Ishikawa (cell line): ENCODE results near the gene CZIB.

ENCODE experiments used
- CEBPB ChIP-seq: IDR thresholded peaks from 2 replicates; pipeline ENCODE4 v1.6.1; 2012
- CREB1 ChIP-seq: IDR thresholded peaks from 2 replicates; pipeline ENCODE4 v1.6.1; 2012; ENCODE audit warnings: low read depth
- EGR1 ChIP-seq: IDR thresholded peaks from 2 replicates; pipeline ENCODE4 v1.6.1; 2012
- EP300 ChIP-seq: IDR thresholded peaks from 2 replicates; pipeline ENCODE4 v1.6.1; 2012; ENCODE audit warnings: borderline replicate concordance
- FOXM1 ChIP-seq: IDR thresholded peaks from 2 replicates; pipeline ENCODE4 v1.6.1; 2012; ENCODE audit warnings: low read depth, borderline replicate concordance
- NFIC ChIP-seq: IDR thresholded peaks from 2 replicates; pipeline ENCODE4 v1.6.1; 2012
- RAD21 ChIP-seq: IDR thresholded peaks from 2 replicates; pipeline ENCODE4 v1.6.1; 2012; ENCODE audit warnings: low read depth
- TAF1 ChIP-seq: IDR thresholded peaks from 2 replicates; pipeline ENCODE4 v1.6.1; 2012; ENCODE audit warnings: low read depth, mild to moderate bottlenecking
- TCF12 ChIP-seq: IDR thresholded peaks from 2 replicates; pipeline ENCODE4 v1.6.1; 2012; ENCODE audit warnings: low read depth
- TEAD4 ChIP-seq: IDR thresholded peaks from 2 replicates; pipeline ENCODE4 v1.6.1; 2012
- YY1 ChIP-seq: IDR thresholded peaks from 2 replicates; pipeline ENCODE4 v1.6.1; 2012; ENCODE audit warnings: low read depth
- ZBTB7A ChIP-seq: IDR thresholded peaks from 2 replicates; pipeline ENCODE4 v1.6.1; 2012; ENCODE audit warnings: low read depth
- TF ChIP-seq, protein P1 (sequence below): IDR thresholded peaks from 2 replicates; pipeline ENCODE4 v1.6.1; 2012
- TF ChIP-seq, protein P2 (sequence below): IDR thresholded peaks from 2 replicates; pipeline ENCODE4 v1.6.1; 2012
- TF ChIP-seq, protein P3 (sequence below): IDR thresholded peaks from 2 replicates; pipeline ENCODE4 v1.6.1; 2012; ENCODE audit warnings: low read depth, mild to moderate bottlenecking

Gene CZIB

DNA sequence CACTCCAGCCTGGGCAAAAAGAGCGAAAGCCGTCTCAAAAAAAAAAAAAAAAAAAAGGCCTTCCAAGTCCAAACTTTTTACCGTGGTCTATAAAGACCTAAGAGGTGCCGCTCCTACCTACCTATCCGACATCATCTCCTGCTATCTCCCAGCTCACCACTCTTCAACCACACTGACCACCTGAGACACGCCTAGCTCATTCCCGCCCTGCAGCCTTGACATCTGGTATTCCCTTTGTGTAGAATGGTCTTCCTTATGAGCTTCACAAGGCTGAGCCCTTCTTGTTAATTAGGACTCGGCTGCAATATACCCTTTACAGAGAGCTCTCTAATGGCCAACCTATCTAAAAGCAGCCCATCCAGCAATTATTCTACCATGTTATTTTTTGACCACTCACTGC lies 17.2 kb upstream of the CZIB start:
- no peak for TF ChIP-seq CREB1
- TF ChIP-seq TCF12 = no peak
- TF ChIP-seq EGR1 = no peak
- no peak for TF ChIP-seq TEAD4
- TF ChIP-seq, protein P1, sequence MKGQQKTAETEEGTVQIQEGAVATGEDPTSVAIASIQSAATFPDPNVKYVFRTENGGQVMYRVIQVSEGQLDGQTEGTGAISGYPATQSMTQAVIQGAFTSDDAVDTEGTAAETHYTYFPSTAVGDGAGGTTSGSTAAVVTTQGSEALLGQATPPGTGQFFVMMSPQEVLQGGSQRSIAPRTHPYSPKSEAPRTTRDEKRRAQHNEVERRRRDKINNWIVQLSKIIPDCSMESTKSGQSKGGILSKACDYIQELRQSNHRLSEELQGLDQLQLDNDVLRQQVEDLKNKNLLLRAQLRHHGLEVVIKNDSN = no peak
- TF ChIP-seq RAD21 = no peak
- TF ChIP-seq FOXM1 = no peak
- no peak for TF ChIP-seq EP300

DNA sequence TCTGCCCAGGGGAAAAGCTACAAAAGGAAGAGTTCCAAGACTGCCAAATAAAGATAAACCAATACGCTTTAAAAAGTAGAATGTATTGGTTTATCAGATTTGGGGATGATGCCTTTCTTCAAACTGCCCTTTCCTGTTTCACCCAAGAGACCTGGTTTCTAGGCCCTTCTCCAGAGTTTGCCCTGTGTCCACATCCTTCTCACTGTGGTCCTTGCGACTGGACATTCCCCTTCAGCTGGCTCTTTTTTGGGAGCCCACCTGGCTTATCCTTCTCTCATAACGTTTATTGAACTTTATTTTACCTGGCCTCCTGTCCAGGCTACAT lies 490 bp upstream of the CZIB start:
- TF ChIP-seq TAF1 (no peak), RAD21 (no peak), TEAD4 (no peak), CREB1 (no peak), ZBTB7A (no peak), TCF12 (no peak), EP300 (no peak), YY1 (no peak), NFIC (no peak), CEBPB (no peak)
- TF ChIP-seq, protein P2, sequence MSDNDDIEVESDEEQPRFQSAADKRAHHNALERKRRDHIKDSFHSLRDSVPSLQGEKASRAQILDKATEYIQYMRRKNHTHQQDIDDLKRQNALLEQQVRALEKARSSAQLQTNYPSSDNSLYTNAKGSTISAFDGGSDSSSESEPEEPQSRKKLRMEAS = no peak
- TF ChIP-seq, protein P1 = no peak

DNA sequence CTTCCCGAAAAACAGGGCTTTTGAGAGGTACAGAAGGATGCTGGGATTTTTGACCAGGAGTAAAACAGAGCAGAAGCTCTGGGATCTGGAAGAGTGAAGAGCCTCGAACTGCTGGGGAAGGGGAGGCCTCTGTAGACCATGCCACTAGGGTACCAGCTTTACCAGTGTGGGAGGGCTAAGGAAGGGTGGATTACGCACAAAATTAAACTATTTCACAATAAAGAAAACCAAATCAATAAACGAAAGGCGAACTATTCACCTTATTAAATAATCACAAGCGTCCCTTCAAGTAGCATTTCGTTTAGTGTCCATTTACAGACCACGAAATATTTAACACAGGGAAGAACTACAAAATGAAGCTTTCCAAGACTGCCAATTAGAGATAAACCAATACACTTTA lies 723 bp downstream of the CZIB start:
- TF ChIP-seq CEBPB (no peak), RAD21 (no peak), TCF12 (no peak), NFIC (no peak), CREB1 (no peak)

DNA sequence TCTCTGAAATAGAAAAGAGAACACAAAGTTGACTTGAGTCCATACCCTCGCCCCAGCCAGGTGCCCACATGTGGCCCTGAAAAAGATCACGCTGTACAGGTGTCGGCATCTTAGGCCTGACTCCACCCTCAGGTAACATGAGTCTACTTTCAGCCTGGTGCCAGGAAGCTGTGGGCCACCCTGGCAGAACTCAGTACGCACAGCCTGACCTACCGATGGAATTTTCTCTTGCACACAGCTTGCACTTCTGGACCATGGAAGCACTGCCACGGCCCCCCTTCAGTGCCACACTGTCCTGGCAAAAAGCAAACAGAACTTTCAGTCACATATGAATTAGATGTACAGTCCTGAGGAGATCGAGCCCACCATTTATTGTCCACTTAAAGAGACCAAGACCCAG lies 2.2 kb downstream of the CZIB start:
- TF ChIP-seq, protein P1 = no peak
- TF ChIP-seq TAF1 = no peak
- no peak for TF ChIP-seq TEAD4

DNA sequence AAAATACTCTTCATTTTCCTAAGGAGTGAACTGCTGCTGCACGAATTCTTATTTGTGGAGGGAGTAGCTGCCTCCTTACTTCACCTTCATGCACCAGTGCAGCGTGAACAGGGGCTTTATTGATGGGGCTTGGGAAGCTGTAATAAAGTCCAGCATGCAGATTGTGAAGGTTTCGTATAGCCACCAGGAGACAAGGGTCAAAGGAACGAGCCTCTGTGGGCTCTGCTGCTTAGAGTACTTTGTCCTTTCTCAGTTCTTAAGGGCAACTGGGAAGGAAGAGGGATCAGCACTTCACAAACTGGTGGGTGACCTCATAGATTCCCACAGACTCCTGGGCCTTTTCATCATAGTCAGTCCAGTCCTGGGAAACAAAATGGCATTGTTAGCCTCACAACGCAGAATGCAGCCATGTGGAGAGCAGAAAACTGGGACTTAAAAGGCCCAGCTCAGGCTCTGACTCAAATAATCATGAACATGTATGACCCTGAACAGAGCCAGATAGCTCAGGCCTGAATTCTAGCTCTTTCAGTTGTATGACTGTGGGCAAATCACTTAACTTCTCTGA lies 6.0 kb downstream of the CZIB start:
- TF ChIP-seq, protein P3, sequence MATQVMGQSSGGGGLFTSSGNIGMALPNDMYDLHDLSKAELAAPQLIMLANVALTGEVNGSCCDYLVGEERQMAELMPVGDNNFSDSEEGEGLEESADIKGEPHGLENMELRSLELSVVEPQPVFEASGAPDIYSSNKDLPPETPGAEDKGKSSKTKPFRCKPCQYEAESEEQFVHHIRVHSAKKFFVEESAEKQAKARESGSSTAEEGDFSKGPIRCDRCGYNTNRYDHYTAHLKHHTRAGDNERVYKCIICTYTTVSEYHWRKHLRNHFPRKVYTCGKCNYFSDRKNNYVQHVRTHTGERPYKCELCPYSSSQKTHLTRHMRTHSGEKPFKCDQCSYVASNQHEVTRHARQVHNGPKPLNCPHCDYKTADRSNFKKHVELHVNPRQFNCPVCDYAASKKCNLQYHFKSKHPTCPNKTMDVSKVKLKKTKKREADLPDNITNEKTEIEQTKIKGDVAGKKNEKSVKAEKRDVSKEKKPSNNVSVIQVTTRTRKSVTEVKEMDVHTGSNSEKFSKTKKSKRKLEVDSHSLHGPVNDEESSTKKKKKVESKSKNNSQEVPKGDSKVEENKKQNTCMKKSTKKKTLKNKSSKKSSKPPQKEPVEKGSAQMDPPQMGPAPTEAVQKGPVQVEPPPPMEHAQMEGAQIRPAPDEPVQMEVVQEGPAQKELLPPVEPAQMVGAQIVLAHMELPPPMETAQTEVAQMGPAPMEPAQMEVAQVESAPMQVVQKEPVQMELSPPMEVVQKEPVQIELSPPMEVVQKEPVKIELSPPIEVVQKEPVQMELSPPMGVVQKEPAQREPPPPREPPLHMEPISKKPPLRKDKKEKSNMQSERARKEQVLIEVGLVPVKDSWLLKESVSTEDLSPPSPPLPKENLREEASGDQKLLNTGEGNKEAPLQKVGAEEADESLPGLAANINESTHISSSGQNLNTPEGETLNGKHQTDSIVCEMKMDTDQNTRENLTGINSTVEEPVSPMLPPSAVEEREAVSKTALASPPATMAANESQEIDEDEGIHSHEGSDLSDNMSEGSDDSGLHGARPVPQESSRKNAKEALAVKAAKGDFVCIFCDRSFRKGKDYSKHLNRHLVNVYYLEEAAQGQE = no peak
- TF ChIP-seq TEAD4 (no peak), TAF1 (no peak), NFIC (no peak), EGR1 (no peak), TCF12 (no peak), EP300 (no peak), FOXM1 (no peak), ZBTB7A (no peak), YY1 (no peak), CEBPB (no peak)
- TF ChIP-seq, protein P1 = no peak

DNA sequence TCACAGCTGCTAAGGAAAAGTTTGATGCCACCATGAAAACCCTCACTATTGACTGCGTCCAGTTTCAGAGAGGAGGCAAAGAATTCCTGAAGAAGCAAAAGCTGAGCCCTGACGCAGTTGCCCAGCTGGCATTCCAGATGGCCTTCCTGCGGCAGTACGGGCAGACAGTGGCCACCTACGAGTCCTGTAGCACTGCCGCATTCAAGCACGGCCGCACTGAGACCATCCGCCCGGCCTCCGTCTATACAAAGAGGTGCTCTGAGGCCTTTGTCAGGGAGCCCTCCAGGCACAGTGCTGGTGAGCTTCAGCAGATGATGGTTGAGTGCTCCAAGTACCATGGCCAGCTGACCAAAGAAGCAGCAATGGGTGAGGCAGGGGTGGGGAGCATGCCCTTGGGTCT lies 9.5 kb downstream of the CZIB start:
- TF ChIP-seq TAF1 (no peak), NFIC (no peak), RAD21 (no peak), EGR1 (no peak), CEBPB (no peak), ZBTB7A (no peak), TEAD4 (no peak), FOXM1 (no peak), CREB1 (no peak), EP300 (no peak), YY1 (no peak), TCF12 (no peak)
- TF ChIP-seq, protein P2 = no peak
- TF ChIP-seq, protein P3 = no peak
- TF ChIP-seq, protein P1 = no peak
